Activated CD4-positive, alpha-beta memory T cell treated with anti-CD3 and anti-CD28 coated beads, Interleukin-2, amount 10 ng/mL, durations not matched to agents 7 days and 5 days (primary cell): ENCODE measurements around the gene DOC2B. TPM values are rescaled to one million over a fixed set of nuclear protein-coding genes. Genes with fewer than 3 reads are reported as not detected.
"Not testable (repeated sequence)": the region's sequence is repeated elsewhere in the genome, so short reads cannot be mapped to it uniquely, and the experiment has no call there.

Source experiments
- CTCF ChIA-PET: fragments of 350-600 bp; sonication (Branson Sonifier 250); formaldehyde crosslinking; loops from one replicate; lab custom pipeline; 2021; ENCODE audit warnings: antibody characterized with exemption, inconsistent platforms; lab: Charles Lee
- POLR2A ChIA-PET: fragments of 350-600 bp; sonication (Branson Sonifier 250); formaldehyde crosslinking; loops from one replicate; lab custom pipeline; 2021; ENCODE audit warnings: antibody characterized with exemption; lab: Charles Lee
- DNase-seq: peaks from one replicate; pipeline ENCODE4 v3.0.0-alpha.2; 2020
- H3K27ac Mint-ChIP-seq: one replicate; pipeline ENCODE4 v1.8.0; 2021; ENCODE audit warnings: mild to moderate bottlenecking, mixed read lengths
- H3K27me3 Mint-ChIP-seq: one replicate; pipeline ENCODE4 v1.8.0; 2021; ENCODE audit warnings: mixed read lengths
- H3K36me3 Mint-ChIP-seq: one replicate; pipeline ENCODE4 v1.8.0; 2021; ENCODE audit warnings: low read depth, mixed read lengths
- H3K4me1 Mint-ChIP-seq: one replicate; pipeline ENCODE4 v1.8.0; 2021; ENCODE audit warnings: mixed read lengths
- H3K4me3 Mint-ChIP-seq: one replicate; pipeline ENCODE4 v1.8.0; 2021; ENCODE audit warnings: mild to moderate bottlenecking, mixed read lengths
- H3K9me3 Mint-ChIP-seq: one replicate; pipeline ENCODE4 v1.8.0; 2021; ENCODE audit warnings: mixed read lengths
- total RNA-seq, 2 experiments: library from RNA; stranded (reverse); gene quantifications; one replicate each; pipeline ENCODE4 v1.2.3, GENCODE V29; 2021

The DOC2B gene
- total RNA-seq, 2 experiments from 2014 or later: not detected

GRCh38 chr17:177155-177554, 4.3 kb downstream of the DOC2B start:
- H3K27ac Mint-ChIP-seq: no peak overlapping the region
- H3K4me3 Mint-ChIP-seq: no peak overlapping the region
- CTCF ChIA-PET: no interaction called here
- POLR2A ChIA-PET: no interaction called here
- DNase-seq: no peak
- peaks cover 24% of the 10 kb centered on the region for H3K27me3 Mint-ChIP-seq
- no peaks in the 10 kb centered on the region for H3K9me3 Mint-ChIP-seq
- H3K4me1 Mint-ChIP-seq: peaks cover 2% of the 10 kb centered on the region
- H3K36me3 Mint-ChIP-seq: no peaks in the 10 kb centered on the region

GRCh38 chr17:173166-173911, 8.1 kb downstream of the DOC2B start:
- Mint-ChIP-seq H3K9me3 (no peaks in the 10 kb centered on the region), H3K4me1 (no peaks in the 10 kb centered on the region), H3K4me3 (no peak overlapping the region), H3K36me3 (no peaks in the 10 kb centered on the region), H3K27me3 (peaks cover 6% of the 10 kb centered on the region), H3K27ac (no peak overlapping the region)
- POLR2A ChIA-PET: no interaction called here
- CTCF ChIA-PET: no interaction called here
- DNase-seq: no peak

- ChIA-PET CTCF (no interaction called here), POLR2A (no interaction called here)
- Mint-ChIP-seq H3K9me3 (no peaks in the 10 kb centered on the region), H3K27ac (no peak overlapping the region), H3K4me3 (no peak overlapping the region), H3K4me1 (no peaks in the 10 kb centered on the region), H3K36me3 (no peaks in the 10 kb centered on the region), H3K27me3 (peaks cover 3% of the 10 kb centered on the region)
- DNase-seq: no peak
Measured at GRCh38 chr17:172401-172800, 9.0 kb downstream of the DOC2B start.

GRCh38 chr17:171871-172270, 9.6 kb downstream of the DOC2B start:
- H3K4me1 Mint-ChIP-seq: no peaks in the 10 kb centered on the region
- CTCF ChIA-PET: no interaction called here
- no peak for DNase-seq
- H3K36me3 Mint-ChIP-seq: no peaks in the 10 kb centered on the region
- H3K27me3 Mint-ChIP-seq: no peaks in the 10 kb centered on the region
- H3K9me3 Mint-ChIP-seq: no peaks in the 10 kb centered on the region
- H3K4me3 Mint-ChIP-seq: no peak overlapping the region
- no peak overlapping the region for H3K27ac Mint-ChIP-seq
- POLR2A ChIA-PET: no interaction called here

GRCh38 chr17:170130-170670, 11.2 kb downstream of the DOC2B start:
- POLR2A ChIA-PET: no interaction called here
- H3K4me1 Mint-ChIP-seq: no peaks in the 10 kb centered on the region

GRCh38 chr17:168614-169013, 12.8 kb downstream of the DOC2B start:
- H3K36me3 Mint-ChIP-seq, H3K27ac Mint-ChIP-seq, H3K9me3 Mint-ChIP-seq, CTCF ChIA-PET, POLR2A ChIA-PET, H3K4me3 Mint-ChIP-seq, DNase-seq, H3K4me1 Mint-ChIP-seq, H3K27me3 Mint-ChIP-seq: not testable (repeated sequence)

More at GRCh38 chr17:170130-170670, 11.2 kb downstream of the DOC2B start:
- Mint-ChIP-seq H3K27me3 (no peaks in the 10 kb centered on the region), H3K9me3 (no peaks in the 10 kb centered on the region), H3K36me3 (no peaks in the 10 kb centered on the region), H3K27ac (no peak overlapping the region), H3K4me3 (no peak overlapping the region)
- CTCF ChIA-PET: no interaction called here
- DNase-seq: no peak

GRCh38 chr17:165939-166338, 15.5 kb downstream of the DOC2B start:
- CTCF ChIA-PET: no interaction called here
- H3K4me1 Mint-ChIP-seq: no peaks in the 10 kb centered on the region
- DNase-seq: no peak
- no peak overlapping the region for H3K27ac Mint-ChIP-seq
- POLR2A ChIA-PET: no interaction called here
- H3K27me3 Mint-ChIP-seq: no peaks in the 10 kb centered on the region
- H3K9me3 Mint-ChIP-seq: no peaks in the 10 kb centered on the region
- no peak overlapping the region for H3K4me3 Mint-ChIP-seq
- no peaks in the 10 kb centered on the region for H3K36me3 Mint-ChIP-seq

- Mint-ChIP-seq H3K27me3 (no peaks in the 10 kb centered on the region), H3K9me3 (no peaks in the 10 kb centered on the region), H3K36me3 (no peaks in the 10 kb centered on the region), H3K4me1 (no peaks in the 10 kb centered on the region), H3K4me3 (no peak overlapping the region), H3K27ac (no peak overlapping the region)
- POLR2A ChIA-PET: no interaction called here
- DNase-seq: no peak
- CTCF ChIA-PET: interaction anchor here (0.9 kb wide), 1 partner anchor 536 kb away, joined by 3 read pairs; no protein-coding TSS in a partner anchor
Measured at GRCh38 chr17:164303-165235, 16.9 kb downstream of the DOC2B start.

- no peaks in the 10 kb centered on the region for H3K9me3 Mint-ChIP-seq
- no peaks in the 10 kb centered on the region for H3K27me3 Mint-ChIP-seq
- H3K27ac Mint-ChIP-seq: no peak overlapping the region
- H3K36me3 Mint-ChIP-seq: no peaks in the 10 kb centered on the region
- no peak for DNase-seq
- CTCF ChIA-PET: no interaction called here
- POLR2A ChIA-PET: no interaction called here
- no peak overlapping the region for H3K4me3 Mint-ChIP-seq
- H3K4me1 Mint-ChIP-seq: no peaks in the 10 kb centered on the region
Measured at GRCh38 chr17:163514-164098, 17.8 kb downstream of the DOC2B start.

GRCh38 chr17:162689-163088, 18.8 kb downstream of the DOC2B start:
- Mint-ChIP-seq H3K27me3 (no peaks in the 10 kb centered on the region), H3K27ac (no peak overlapping the region), H3K4me1 (no peaks in the 10 kb centered on the region), H3K4me3 (no peak overlapping the region), H3K9me3 (no peaks in the 10 kb centered on the region), H3K36me3 (no peaks in the 10 kb centered on the region)
- ChIA-PET POLR2A (no interaction called here), CTCF (no interaction called here)
- DNase-seq: no peak

- Mint-ChIP-seq H3K4me1 (no peaks in the 10 kb centered on the region), H3K36me3 (no peaks in the 10 kb centered on the region), H3K4me3 (no peak overlapping the region), H3K27ac (no peak overlapping the region), H3K27me3 (no peaks in the 10 kb centered on the region), H3K9me3 (no peaks in the 10 kb centered on the region)
- ChIA-PET POLR2A (no interaction called here), CTCF (no interaction called here)
- no peak for DNase-seq
Measured at GRCh38 chr17:161481-161880, 20.0 kb downstream of the DOC2B start.

GRCh38 chr17:160336-160735, 21.1 kb downstream of the DOC2B start:
- no peaks in the 10 kb centered on the region for H3K27me3 Mint-ChIP-seq
- H3K9me3 Mint-ChIP-seq: no peaks in the 10 kb centered on the region
- no peak overlapping the region for H3K4me3 Mint-ChIP-seq
- H3K4me1 Mint-ChIP-seq: no peaks in the 10 kb centered on the region
- no peak for DNase-seq
- no peaks in the 10 kb centered on the region for H3K36me3 Mint-ChIP-seq
- ChIA-PET POLR2A (no interaction called here), CTCF (interaction anchor here (0.7 kb wide), 1 partner anchor 14 kb away, joined by 4 read pairs; no protein-coding TSS in a partner anchor)
- no peak overlapping the region for H3K27ac Mint-ChIP-seq

GRCh38 chr17:159609-160008, 21.8 kb downstream of the DOC2B start:
- no peaks in the 10 kb centered on the region for H3K9me3 Mint-ChIP-seq
- H3K4me3 Mint-ChIP-seq: no peak overlapping the region
- ChIA-PET CTCF (interaction anchor here (0.7 kb wide), 1 partner anchor 15 kb away, joined by 4 read pairs; no protein-coding TSS in a partner anchor), POLR2A (no interaction called here)
- no peak for DNase-seq
- H3K36me3 Mint-ChIP-seq: no peaks in the 10 kb centered on the region
- no peaks in the 10 kb centered on the region for H3K4me1 Mint-ChIP-seq
- no peak overlapping the region for H3K27ac Mint-ChIP-seq
- H3K27me3 Mint-ChIP-seq: no peaks in the 10 kb centered on the region
